H9 (cell line): ENCODE results near the gene SERTAD1. TPM values are rescaled to one million over a fixed set of nuclear protein-coding genes. Genes with fewer than 3 reads are reported as not detected.

Experiments used
- DNase-seq: peaks from one replicate; pipeline ENCODE4 v3.0.0-alpha.2; 2017
- H2AFZ ChIP-seq: one replicate; pipeline ENCODE4 v1.6.1; 2013; ENCODE audit warnings: mild to moderate bottlenecking, low read length, control low read depth, moderate library complexity
- H2AK5ac ChIP-seq: 2 replicates; pipeline ENCODE4 v1.6.1; 2013; ENCODE audit warnings: low read length, control low read depth, mixed read lengths; ENCODE audit not compliant: insufficient read length
- H2BK120ac ChIP-seq: one replicate; pipeline ENCODE4 v1.6.1; 2013; ENCODE audit warnings: low read depth, mild to moderate bottlenecking, low read length, control low read depth, inconsistent platforms; ENCODE audit not compliant: poor library complexity, severe bottlenecking
- H2BK12ac ChIP-seq: 2 replicates; pipeline ENCODE4 v1.6.1; 2013; ENCODE audit warnings: low read length, control low read depth, mixed read lengths, low read depth; ENCODE audit not compliant: insufficient read length
- H2BK15ac ChIP-seq: 2 replicates; pipeline ENCODE4 v1.6.1; 2013; ENCODE audit warnings: low read depth, low read length, control low read depth
- H2BK20ac ChIP-seq: one replicate; pipeline ENCODE4 v1.6.1; 2013; ENCODE audit warnings: low read depth, mild to moderate bottlenecking, low read length, control low read depth, inconsistent platforms; ENCODE audit not compliant: poor library complexity, severe bottlenecking
- H2BK5ac ChIP-seq: 2 replicates; pipeline ENCODE4 v1.6.1; 2013; ENCODE audit warnings: low read length, control low read depth, mixed read lengths; ENCODE audit not compliant: insufficient read length
- H3K14ac ChIP-seq: 2 replicates; pipeline ENCODE4 v1.6.1; 2013; ENCODE audit warnings: low read length, control low read depth; ENCODE audit not compliant: insufficient read depth
- H3K18ac ChIP-seq: 2 replicates; pipeline ENCODE4 v1.6.1; 2013; ENCODE audit warnings: low read depth, mild to moderate bottlenecking, mixed read lengths, low read length, control low read depth; ENCODE audit not compliant: insufficient read length
- H3K23ac ChIP-seq: 2 replicates; pipeline ENCODE4 v1.6.1; 2013; ENCODE audit warnings: low read length, control low read depth, mixed read lengths, low read depth; ENCODE audit not compliant: insufficient read length
- H3K23me2 ChIP-seq: 2 replicates; pipeline ENCODE4 v1.6.1; 2013; ENCODE audit warnings: low read depth, mild to moderate bottlenecking, mixed read lengths, low read length, control low read depth; ENCODE audit not compliant: insufficient read length, poor library complexity, severe bottlenecking
- H3K27ac ChIP-seq: 2 replicates; pipeline ENCODE4 v1.5.1; 2013; ENCODE audit warnings: low read length, control low read depth, mixed read lengths, low read depth; ENCODE audit not compliant: insufficient read length
- H3K27me3 ChIP-seq: 2 replicates; pipeline ENCODE4 v1.6.1; 2013; ENCODE audit warnings: low read length, control low read depth, inconsistent platforms; ENCODE audit not compliant: insufficient read depth
- H3K4ac ChIP-seq: 2 replicates; pipeline ENCODE4 v1.6.1; 2013; ENCODE audit warnings: low read depth, mild to moderate bottlenecking, control low read depth, inconsistent platforms, low read length, moderate library complexity
- H3K4me1 ChIP-seq: 2 replicates; pipeline ENCODE4 v1.6.1; 2013; ENCODE audit warnings: low read length, control low read depth, inconsistent platforms; ENCODE audit not compliant: insufficient read depth
- H3K4me2 ChIP-seq: 2 replicates; pipeline ENCODE4 v1.6.1; 2013; ENCODE audit warnings: low read length, control low read depth, mixed read lengths; ENCODE audit not compliant: insufficient read length, insufficient read depth
- H3K56ac ChIP-seq: 2 replicates; pipeline ENCODE4 v1.6.1; 2013; ENCODE audit warnings: low read depth, mild to moderate bottlenecking, mixed read lengths, low read length, control low read depth; ENCODE audit not compliant: insufficient read length
- H3K79me1 ChIP-seq: 2 replicates; pipeline ENCODE4 v1.6.1; 2013; ENCODE audit warnings: low read depth, mild to moderate bottlenecking, moderate library complexity, low read length, control low read depth, inconsistent platforms; ENCODE audit not compliant: insufficient read depth, poor library complexity, severe bottlenecking
- H3K79me2 ChIP-seq: 2 replicates; pipeline ENCODE4 v1.6.1; 2013; ENCODE audit warnings: low read length, control low read depth, inconsistent platforms; ENCODE audit not compliant: insufficient read depth
- H3K9ac ChIP-seq: 2 replicates; pipeline ENCODE4 v1.6.1; 2013; ENCODE audit warnings: low read length, control low read depth, mixed read lengths; ENCODE audit not compliant: insufficient read length; ENCODE audit errors: extremely low read depth
- H3K9me3 ChIP-seq: one replicate; pipeline ENCODE4 v1.6.1; 2013; ENCODE audit warnings: low read depth, low read length, inconsistent platforms; ENCODE audit not compliant: control insufficient read depth
- H3T11ph ChIP-seq: one replicate; pipeline ENCODE4 v1.6.1; 2013; ENCODE audit warnings: mild to moderate bottlenecking, low read length, control low read depth, inconsistent platforms
- H4K20me1 ChIP-seq: one replicate; pipeline ENCODE4 v1.6.1; 2013; ENCODE audit not compliant: control insufficient read depth, insufficient read length, insufficient read depth
- H4K5ac ChIP-seq: 2 replicates; pipeline ENCODE4 v1.6.1; 2013; ENCODE audit warnings: low read depth, mild to moderate bottlenecking, mixed read lengths, low read length, control low read depth; ENCODE audit not compliant: insufficient read length
- H4K8ac ChIP-seq: replicated peaks from 2 replicates; pipeline ENCODE4 v1.6.1; 2013; ENCODE audit warnings: low read length, control low read depth, mixed read lengths, low read depth; ENCODE audit not compliant: insufficient read length
- H4K91ac ChIP-seq: 2 replicates; pipeline ENCODE4 v1.6.1; 2013; ENCODE audit warnings: low read depth, mild to moderate bottlenecking, moderate library complexity, mixed read lengths, low read length, control low read depth; ENCODE audit not compliant: insufficient read length
- H3K27ac Mint-ChIP-seq, 3 experiments: 2 replicates in 2 of 3; 3 replicates in 1 of 3; pipeline ENCODE4 v1.8.0; 2020 to 2021; ENCODE audit warnings: mixed read lengths in 3 of 3, mild to moderate bottlenecking in 1 of 3, moderate library complexity in 1 of 3
- H3K27me3 Mint-ChIP-seq: 2 replicates; pipeline ENCODE4 v1.8.0; 2021; ENCODE audit warnings: low read depth, mild to moderate bottlenecking, moderate library complexity, mixed read lengths
- H3K36me3 Mint-ChIP-seq, 3 experiments: 2 replicates in 2 of 3; 3 replicates in 1 of 3; pipeline ENCODE4 v1.8.0; 2020 to 2021; ENCODE audit warnings: low read depth in 3 of 3, mixed read lengths in 3 of 3; ENCODE audit not compliant: insufficient read depth in 1 of 3
- H3K4me1 Mint-ChIP-seq, 2 experiments: 2 replicates each; pipeline ENCODE4 v1.8.0; 2020; ENCODE audit warnings: mixed read lengths in 2 of 2
- H3K4me3 Mint-ChIP-seq, 2 experiments: 2 replicates in 1 of 2; 3 replicates in 1 of 2; pipeline ENCODE4 v1.8.0; 2020 to 2021; ENCODE audit warnings: mild to moderate bottlenecking in 2 of 2, mixed read lengths in 2 of 2, moderate library complexity in 1 of 2
- H3K9me3 Mint-ChIP-seq, 2 experiments: 2 replicates in 1 of 2; 3 replicates in 1 of 2; pipeline ENCODE4 v1.8.0; 2020; ENCODE audit warnings: mild to moderate bottlenecking in 2 of 2, mixed read lengths in 2 of 2, moderate library complexity in 1 of 2
- WGBS: extraction: QIAGEN DNeasy Blood & Tissue Kit; methylation state at CpG from one replicate; pipeline ENCODE4 v1.1.7; 2013; ENCODE audit warnings: missing lambda C conversion rate, low lambda C conversion rate, mixed read lengths; ENCODE audit not compliant: insufficient read length; ENCODE audit errors: extremely low coverage; 5-methylcytosine and 5-hydroxymethylcytosine counted together
- total RNA-seq: library from RNA; stranded (reverse); gene quantifications from 2 replicates; pipeline ENCODE4 v1.2.1, GENCODE V29; 2021
- TF ChIP-seq, protein P1 (sequence below): fragments of 200-600 bp; sonication (generic); conservative IDR thresholded peaks from 3 replicates; pipeline ENCODE4 v1.8.0; 2021; ENCODE audit warnings: antibody characterized with exemption, mild to moderate bottlenecking

SERTAD1 gene
- total RNA-seq, 1 experiment from 2014 or later: 7.9 TPM

DNA sequence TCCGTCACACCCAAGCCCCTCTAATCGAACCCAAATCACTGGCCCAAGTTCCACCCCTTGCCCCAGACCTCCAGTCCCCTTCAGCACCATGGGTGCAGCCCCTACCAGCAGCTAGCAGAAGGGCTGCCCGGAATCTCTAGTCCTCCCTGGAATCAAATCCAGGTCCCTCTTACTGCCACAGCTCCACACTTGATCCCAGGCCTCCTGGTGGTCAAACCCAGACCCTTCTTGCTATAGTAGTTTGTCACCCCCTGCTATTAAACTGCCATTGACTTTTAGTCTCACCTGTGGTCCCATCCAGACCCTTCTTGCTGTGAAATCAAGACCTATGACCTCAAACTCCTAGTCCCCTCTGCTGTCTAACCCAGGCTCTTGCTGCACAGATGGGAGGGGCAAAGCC is 44.5 kb downstream of the SERTAD1 start:
- no peaks in the 10 kb centered on the region for H3K79me1 ChIP-seq
- H3K27ac Mint-ChIP-seq: peak overlapping the region; percentile 45 to 76 (median 61); a peak in 3 of 7 replicates
- H2BK12ac ChIP-seq: no peak overlapping the region
- H3K27me3 ChIP-seq: no peaks in the 10 kb centered on the region
- peaks cover 0 to 16% (median 5%) of the 10 kb centered on the region in 3 experiments; a peak in 3 of 7 replicates for H3K36me3 Mint-ChIP-seq
- peaks cover 5% of the 10 kb centered on the region; the same call in 1 of the 2 replicates for H3K27me3 Mint-ChIP-seq
- no peak overlapping the region for H2AFZ ChIP-seq
- H3K14ac ChIP-seq: no peak overlapping the region
- no peak overlapping the region for H4K8ac ChIP-seq
- no peak overlapping the region for H2BK5ac ChIP-seq
- no peak overlapping the region for H3K56ac ChIP-seq
- H3K18ac ChIP-seq: no peak overlapping the region
- H3K4ac ChIP-seq: no peak overlapping the region
- TF ChIP-seq, protein P1, sequence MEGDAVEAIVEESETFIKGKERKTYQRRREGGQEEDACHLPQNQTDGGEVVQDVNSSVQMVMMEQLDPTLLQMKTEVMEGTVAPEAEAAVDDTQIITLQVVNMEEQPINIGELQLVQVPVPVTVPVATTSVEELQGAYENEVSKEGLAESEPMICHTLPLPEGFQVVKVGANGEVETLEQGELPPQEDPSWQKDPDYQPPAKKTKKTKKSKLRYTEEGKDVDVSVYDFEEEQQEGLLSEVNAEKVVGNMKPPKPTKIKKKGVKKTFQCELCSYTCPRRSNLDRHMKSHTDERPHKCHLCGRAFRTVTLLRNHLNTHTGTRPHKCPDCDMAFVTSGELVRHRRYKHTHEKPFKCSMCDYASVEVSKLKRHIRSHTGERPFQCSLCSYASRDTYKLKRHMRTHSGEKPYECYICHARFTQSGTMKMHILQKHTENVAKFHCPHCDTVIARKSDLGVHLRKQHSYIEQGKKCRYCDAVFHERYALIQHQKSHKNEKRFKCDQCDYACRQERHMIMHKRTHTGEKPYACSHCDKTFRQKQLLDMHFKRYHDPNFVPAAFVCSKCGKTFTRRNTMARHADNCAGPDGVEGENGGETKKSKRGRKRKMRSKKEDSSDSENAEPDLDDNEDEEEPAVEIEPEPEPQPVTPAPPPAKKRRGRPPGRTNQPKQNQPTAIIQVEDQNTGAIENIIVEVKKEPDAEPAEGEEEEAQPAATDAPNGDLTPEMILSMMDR: peak; percentile 54; the same call in 2 of the 3 replicates
- no CpG with 5 or more reads among the region's 3 CpGs for WGBS
- no peak overlapping the region for H4K91ac ChIP-seq
- no peak overlapping the region for H2BK20ac ChIP-seq
- H3K4me3 Mint-ChIP-seq: no peak overlapping the region
- H3K23ac ChIP-seq: no peak overlapping the region
- H3K9me3 ChIP-seq: no peaks in the 10 kb centered on the region
- H3K4me1 ChIP-seq: no peaks in the 10 kb centered on the region
- H3K79me2 ChIP-seq: no peaks in the 10 kb centered on the region
- no peak overlapping the region for H4K5ac ChIP-seq
- no peak overlapping the region for H3K27ac ChIP-seq
- H3T11ph ChIP-seq: no peak overlapping the region
- no peak overlapping the region for H2BK15ac ChIP-seq
- peaks cover 2% of the 10 kb centered on the region for H4K20me1 ChIP-seq
- no peak overlapping the region for H2BK120ac ChIP-seq
- no peaks in the 10 kb centered on the region for H3K9me3 Mint-ChIP-seq
- no peak overlapping the region for H2AK5ac ChIP-seq
- no peak overlapping the region for H3K4me2 ChIP-seq
- H3K4me1 Mint-ChIP-seq: peaks cover 4 to 9% of the 10 kb centered on the region in 2 experiments
- peak; percentile 56 for DNase-seq
- H3K9ac ChIP-seq: no peak overlapping the region
- H3K23me2 ChIP-seq: no peaks in the 10 kb centered on the region
